Islet precursor cell (in vitro differentiated cells): ENCODE data around the gene FAM3C.
A peak's percentile ranks its signal among the peaks of the same experiment; 100 is the strongest.
"Not testable (repeated sequence)": the region's sequence is repeated elsewhere in the genome, so short reads cannot be mapped to it uniquely, and the experiment has no call there.

Source experiments
- DNase-seq: peaks from one replicate; pipeline ENCODE4 v3.0.0-alpha.2; 2018

Gene FAM3C

GRCh38 chr7:121329191-121330052 lies 66.7 kb downstream of the FAM3C start:
- peak; percentile 78 for DNase-seq

- peak; percentile 75 for DNase-seq
These were observed 67.5 kb downstream of the FAM3C start, which contains the start of gene WNT16 for GRCh38 chr7:121328508-121329190. WNT16 (plus strand) TSS chr7:121329000; CDS start chr7:121329293, 293 bp downstream.

GRCh38 chr7:121327671-121328070 lies 68.4 kb downstream of the FAM3C start:
- no peak for DNase-seq

GRCh38 chr7:121323515-121324302 lies 72.4 kb downstream of the FAM3C start:
- DNase-seq = peak; percentile 66

GRCh38 chr7:121322460-121322859 lies 73.6 kb downstream of the FAM3C start:
- no peak for DNase-seq

- not testable (repeated sequence) for DNase-seq
These were observed 80.9 kb downstream of the FAM3C start for GRCh38 chr7:121315170-121315569.

GRCh38 chr7:121313793-121314676 lies 82.1 kb downstream of the FAM3C start:
- no peak for DNase-seq

GRCh38 chr7:121313220-121313792 lies 82.8 kb downstream of the FAM3C start:
- no peak for DNase-seq

GRCh38 chr7:121307021-121307574 lies 89.0 kb downstream of the FAM3C start:
- no peak for DNase-seq

GRCh38 chr7:121306565-121306964 lies 89.5 kb downstream of the FAM3C start:
- DNase-seq = no peak

- DNase-seq = no peak
These were observed 91.0 kb downstream of the FAM3C start for GRCh38 chr7:121305109-121305508.

GRCh38 chr7:121304102-121304658 lies 91.9 kb downstream of the FAM3C start:
- no peak for DNase-seq

GRCh38 chr7:121303422-121304101 lies 92.5 kb downstream of the FAM3C start:
- no peak for DNase-seq

- DNase-seq = no peak
These were observed 93.8 kb downstream of the FAM3C start for GRCh38 chr7:121302214-121302745.

- DNase-seq = no peak
These were observed 94.5 kb downstream of the FAM3C start for GRCh38 chr7:121301446-121302213.

GRCh38 chr7:121300685-121301420 lies 95.3 kb downstream of the FAM3C start:
- DNase-seq = no peak
